Heart right ventricle (tissue), 16 donors: ENCODE data around the gene CCDC116. TPM values are rescaled to one million over a fixed set of nuclear protein-coding genes. Genes with fewer than 3 reads are reported as not detected.
"Not testable (repeated sequence)": the region's sequence is repeated elsewhere in the genome, so short reads cannot be mapped to it uniquely, and the experiment has no call there.

Source experiments
- ATAC-seq, 8 donors: fragments of 200-7000 bp; cut with Tn5 transposase; one replicate each; pipeline ENCODE4 v1.9.1; 2020; ENCODE audit warnings: mild to moderate bottlenecking in 8 of 8, moderate library complexity in 8 of 8, moderate number of reproducible peaks in 1 of 8
- DNase-seq, 2 donors: peaks; one replicate each; pipeline ENCODE4 v3.0.0-alpha.2; 2020
- H3K27ac ChIP-seq, 10 donors: fragments of 200-600 bp; sonication (generic) in 2 of 10; one replicate each; pipeline versions ENCODE4 v1.5.0 to v1.8.0; 2020 to 2022; ENCODE audit warnings: mild to moderate bottlenecking in 3 of 10
- H3K27me3 ChIP-seq, 7 donors: fragments of 200-600 bp; one replicate each; pipeline ENCODE4 v1.8.0; 2021 to 2022; ENCODE audit warnings: mild to moderate bottlenecking in 2 of 7
- H3K36me3 ChIP-seq, 9 donors: fragments of 200-600 bp; sonication (generic) in 1 of 9; one replicate each; pipeline versions ENCODE4 v1.5.0 to v1.8.0; 2020 to 2022; ENCODE audit warnings: mild to moderate bottlenecking in 2 of 9
- H3K4me1 ChIP-seq, 9 donors: fragments of 200-600 bp; sonication (generic) in 1 of 9; one replicate each; pipeline versions ENCODE4 v1.5.0 to v1.8.0; 2020 to 2022; ENCODE audit warnings: mild to moderate bottlenecking in 4 of 9
- H3K4me3 ChIP-seq, 10 donors: fragments of 200-600 bp; sonication (generic) in 2 of 10; one replicate each; pipeline versions ENCODE4 v1.5.0 to v1.8.0; 2020 to 2022; ENCODE audit warnings: mild to moderate bottlenecking in 7 of 10, moderate library complexity in 2 of 10
- H3K9me3 ChIP-seq, 11 donors: fragments of 200-600 bp in 10 of 11; sonication (generic) in 2 of 11; one replicate each; pipeline versions ENCODE4 v1.5.0 to v1.8.0; 2013 to 2022; ENCODE audit warnings: mild to moderate bottlenecking in 2 of 11, control low read depth in 1 of 11, moderate library complexity in 1 of 11
- CTCF ChIP-seq, 9 donors: fragments of 200-600 bp; sonication (generic) in 2 of 9; IDR thresholded peaks; one replicate each; pipeline versions ENCODE4 v1.5.0 to v1.8.0; 2021 to 2022; ENCODE audit warnings: antibody characterized with exemption in 9 of 9, mild to moderate bottlenecking in 5 of 9, moderate library complexity in 1 of 9
- WGBS, 2 donors: extraction: QIAGEN DNeasy Blood & Tissue Kit; methylation state at CpG; one replicate each; pipeline ENCODE4 v1.1.7; 2013; ENCODE audit warnings: inconsistent platforms in 1 of 2; 5-methylcytosine and 5-hydroxymethylcytosine counted together
- intact Hi-C, 10 donors: fragments of 100-400 bp; cut with DNase I; formaldehyde crosslinking; loops; one replicate each; pipeline versions ENCODE4 v1.11.1 to v1.14.2; 2022
- polyA plus RNA-seq, 2 donors: library from polyadenylated mRNA; stranded (reverse); fragments of 200-250 nt; gene quantifications; one replicate each; pipeline ENCODE4 v1.2.3, GENCODE V29; 2013
- total RNA-seq, 10 donors: library from RNA; stranded (reverse); fragmentation: NEBNext Ultra II Directional in 3 of 10; extraction: Animal tissue kit (Norgen Biotek cat#: 25700) in 3 of 10; gene quantifications; one replicate each; pipeline versions ENCODE4 v1.2.1 to v1.2.4, GENCODE V29; 2021 to 2023
- donor health status: Arrhythmogenic right ventricular cardiomyopathy.
- donor health status: ischemic (EF 13 %, LVEDD 7.1; RV severe dilation, severe dysfunction).
- donor health status: healthy with polysubstance abuse.
- donor health status: DM: no; HTN: yes; CAD: no.
- donor health status: DM: no; HTN: no; CAD: no.
- donor health status: ischemic (EF 25% LVEDD 6.9; RV normal size, moderate dysfunction).
- donor health status: ischemic (EF 25% LVEDD 5.7; RV mildly dilated, moderate dysfunction).
- donor health status: healthy.
- donor health status: DM: yes; HTN: yes; CAD: no.
- donor health status: Ischemic cardiomyopathy.
- donor health status: ischemic (EF 35%, LVEDD 5.7; RV mildly dilated, moderate dysfunction).
- donor health status: nonischemic (EF 11% LVEDD 7.7; RV severe dilation, severe dysfunction).
- donor health status: DM: yes; HTN: yes; CAD: no.
- donor health status: PGD.
- donor health status: ischemic (EF 29% LVEDD 5.4; RV normal size, mild dysfunction).
- donor health status: nonischemic (EF 23%, LVEDD 6.1; RV moderate dilation, normal function).

CCDC116 gene
- total and polyA plus RNA-seq, 12 donors: 0.11 to 1.2 (median 0.28) TPM; not detected in 4

- Histone ChIP-seq H3K36me3 (peaks cover 0 to 81% (median 35%) of the 10 kb centered on the region in 9 donors), H3K27ac (no peak overlapping the region), H3K4me1 (peaks cover 0 to 12% (median 0%) of the 10 kb centered on the region in 9 donors), H3K4me3 (no peak overlapping the region), H3K27me3 (no peaks in the 10 kb centered on the region), H3K9me3 (no peaks in the 10 kb centered on the region)
- intact Hi-C loops: loop anchor here in 1 of 10 donors (5.0 kb wide), 1 partner anchor 37 kb away; no protein-coding TSS in a partner anchor
- ATAC-seq (no peak), DNase-seq (no peak)
- WGBS, 2 donors: 97% methylated on average over 12 of the region's 12 CpGs
- no peak for TF ChIP-seq CTCF (IDR thresholded peaks at IDR 0.05)
Measured at GRCh38 chr22:21674638-21675245, 42.2 kb downstream of the CCDC116 start.

- no peak for TF ChIP-seq CTCF (IDR thresholded peaks at IDR 0.05)
- DNase-seq (no peak), ATAC-seq (peak in 3 of 8 donors; percentile 17 to 23 (median 18))
- Histone ChIP-seq H3K27ac (no peak overlapping the region), H3K4me1 (no peaks in the 10 kb centered on the region), H3K36me3 (peaks cover 0 to 76% (median 31%) of the 10 kb centered on the region in 9 donors), H3K9me3 (no peaks in the 10 kb centered on the region), H3K4me3 (no peak overlapping the region), H3K27me3 (no peaks in the 10 kb centered on the region)
- intact Hi-C loops: no loop called here
- 82 to 85% methylated on average over 15 of the region's 15 CpGs for WGBS, 2 donors
Measured at GRCh38 chr22:21677606-21678443, 45.3 kb downstream of the CCDC116 start.

- H3K4me3 ChIP-seq, H3K9me3 ChIP-seq, H3K27me3 ChIP-seq, intact Hi-C loops, H3K27ac ChIP-seq, ATAC-seq, H3K4me1 ChIP-seq, DNase-seq: not testable (repeated sequence)
- peaks cover 0 to 76% (median 33%) of the 10 kb centered on the region in 9 donors for H3K36me3 ChIP-seq
- 97% methylated on average over 12 of the region's 12 CpGs for WGBS, 2 donors
Measured at GRCh38 chr22:21678842-21679241, 46.3 kb downstream of the CCDC116 start.

GRCh38 chr22:21679383-21679782 is 46.8 kb downstream of the CCDC116 start:
- DNase-seq (no peak), ATAC-seq (no peak)
- no peak for TF ChIP-seq CTCF (IDR thresholded peaks at IDR 0.05)
- WGBS, 2 donors: 87 to 97% methylated on average over 4 of the region's 4 CpGs
- no peaks in the 10 kb centered on the region for H3K27me3 ChIP-seq
- no peak overlapping the region for H3K4me3 ChIP-seq
- no peaks in the 10 kb centered on the region for H3K4me1 ChIP-seq
- intact Hi-C loops: no loop called here
- no peak overlapping the region for H3K27ac ChIP-seq
- H3K36me3 ChIP-seq: peaks cover 0 to 75% (median 35%) of the 10 kb centered on the region in 9 donors
- no peaks in the 10 kb centered on the region for H3K9me3 ChIP-seq
